HG03280 (cell line): Measurements from ENCODE around the gene CCDC196.

Experiments
- ATAC-seq: cut with Tn5 transposase; IDR thresholded peaks from one replicate; pipeline ENCODE4 v1.9.1; 2021; ENCODE audit warnings: mild to moderate bottlenecking, moderate library complexity; ENCODE audit not compliant: unreplicated experiment

Gene CCDC196

GRCh38 chr14:66485910-66486421, at the start of gene CCDC196:
Gene CCDC196 (plus strand): TSS chr14:66486371. CDS start chr14:66486503, 132 bp downstream.
- ATAC-seq: no peak

- ATAC-seq: no peak
Observed at GRCh38 chr14:66440801-66441200, 45.4 kb upstream of the CCDC196 start.

GRCh38 chr14:66442953-66443571, 43.1 kb upstream of the CCDC196 start:
- ATAC-seq: no peak

- no peak for ATAC-seq
Observed at GRCh38 chr14:66443785-66444184, 42.4 kb upstream of the CCDC196 start.

GRCh38 chr14:66444271-66444927, 41.8 kb upstream of the CCDC196 start:
- ATAC-seq: no peak

GRCh38 chr14:66445936-66446335, 40.2 kb upstream of the CCDC196 start:
- ATAC-seq: no peak

GRCh38 chr14:66453469-66453868, 32.7 kb upstream of the CCDC196 start:
- no peak for ATAC-seq

- no peak for ATAC-seq
Observed at GRCh38 chr14:66459603-66460002, 26.6 kb upstream of the CCDC196 start.

GRCh38 chr14:66464261-66464660, 21.9 kb upstream of the CCDC196 start:
- ATAC-seq: no peak

GRCh38 chr14:66468778-66469367, 17.3 kb upstream of the CCDC196 start:
- ATAC-seq: no peak

GRCh38 chr14:66471584-66471983, 14.6 kb upstream of the CCDC196 start:
- ATAC-seq: no peak

- ATAC-seq: no peak
Observed at GRCh38 chr14:66472251-66472650, 13.9 kb upstream of the CCDC196 start.

- ATAC-seq: no peak
Observed at GRCh38 chr14:66473223-66473622, 12.9 kb upstream of the CCDC196 start.

- no peak for ATAC-seq
Observed at GRCh38 chr14:66476964-66477363, 9.2 kb upstream of the CCDC196 start.

- ATAC-seq: no peak
Observed at GRCh38 chr14:66477567-66477966, 8.6 kb upstream of the CCDC196 start.

- no peak for ATAC-seq
Observed at GRCh38 chr14:66482873-66483272, 3.3 kb upstream of the CCDC196 start.

GRCh38 chr14:66483322-66483721, 2.8 kb upstream of the CCDC196 start:
- no peak for ATAC-seq

GRCh38 chr14:66485029-66485428, 1.1 kb upstream of the CCDC196 start:
- no peak for ATAC-seq

- ATAC-seq: no peak
Observed at GRCh38 chr14:66487164-66487563, 993 bp downstream of the CCDC196 start.

GRCh38 chr14:66490143-66491111, 4.3 kb downstream of the CCDC196 start:
- ATAC-seq: no peak

- ATAC-seq: no peak
Observed at GRCh38 chr14:66493750-66494149, 7.6 kb downstream of the CCDC196 start.
